ENCODE data around the gene GAL.

The GAL gene

DNA sequence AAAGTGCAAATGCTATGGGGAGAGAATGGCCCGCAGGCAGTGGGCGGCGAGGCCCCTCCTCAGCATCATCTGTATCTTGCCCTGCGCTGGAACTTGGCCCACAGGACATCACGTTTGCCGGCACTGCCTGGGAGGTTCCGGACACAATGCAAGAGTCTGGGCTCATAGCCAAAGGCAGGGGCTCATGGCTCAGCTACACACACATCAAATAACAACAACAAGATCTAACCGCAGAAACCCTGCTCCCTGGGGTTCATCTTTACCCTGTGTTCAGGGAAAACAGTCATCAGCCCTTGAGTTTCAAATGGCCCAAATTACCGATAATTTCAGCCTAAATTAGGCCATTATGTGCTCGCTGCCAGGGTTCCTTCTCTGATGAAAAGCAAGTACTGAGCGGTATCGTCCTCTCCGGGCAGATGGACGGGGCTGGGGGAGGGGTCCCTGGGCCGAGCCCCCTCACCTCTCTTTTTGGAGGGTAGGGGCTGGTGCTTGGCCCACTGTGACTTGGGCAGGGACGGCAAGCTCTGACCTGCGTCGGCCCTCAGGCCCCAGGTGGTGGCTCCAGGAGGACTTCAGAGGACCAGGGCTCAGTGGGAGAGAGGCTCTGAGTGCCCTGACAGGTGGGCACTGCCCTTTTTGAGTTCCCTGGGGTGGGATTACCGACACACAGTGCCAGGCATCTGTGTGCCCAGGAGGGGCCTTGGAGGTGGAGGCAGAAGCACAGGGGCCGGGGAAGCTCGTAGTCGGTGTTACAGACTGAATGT is 25.0 kb upstream of the GAL start:
- peak; percentile 85 for DNase-seq (ENCODE audit: low read depth)

DNA sequence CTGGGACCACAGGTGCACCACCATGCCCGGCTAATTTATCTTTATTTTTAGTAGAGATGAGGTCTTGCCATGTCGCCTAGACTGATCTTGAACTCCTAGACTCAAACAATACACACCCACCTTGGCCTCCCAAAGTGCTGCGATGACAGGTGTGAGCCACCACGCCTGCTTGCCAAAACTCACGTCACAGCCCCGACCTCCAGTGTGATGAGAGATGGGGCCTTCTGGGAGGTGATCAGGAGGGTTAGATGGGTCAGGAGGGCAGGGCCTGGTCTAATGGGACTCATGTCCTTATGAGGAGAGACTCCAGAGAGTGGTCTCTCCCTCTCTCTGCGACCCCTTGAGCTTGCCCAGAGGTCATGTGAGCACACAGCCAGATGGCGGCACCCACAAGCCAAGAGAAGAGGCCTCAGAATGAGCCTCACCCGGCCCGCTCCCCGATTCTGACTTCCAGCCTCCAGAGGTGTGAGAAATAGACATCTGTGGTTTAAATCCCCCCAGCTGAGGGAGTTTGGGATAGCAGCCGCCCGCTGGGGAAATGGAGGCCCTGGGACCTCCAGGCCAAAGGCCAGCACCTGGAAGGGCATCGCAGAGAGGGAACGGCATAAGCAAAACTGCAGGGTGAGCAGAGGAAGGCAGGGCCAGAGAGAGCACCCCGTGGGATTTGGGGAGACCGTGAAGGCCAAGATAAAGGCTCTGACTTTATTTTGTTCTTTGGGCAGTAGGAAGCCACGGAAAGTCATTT is 24.1 kb upstream of the GAL start:
- no peak for DNase-seq (ENCODE audit: low read depth)

DNA sequence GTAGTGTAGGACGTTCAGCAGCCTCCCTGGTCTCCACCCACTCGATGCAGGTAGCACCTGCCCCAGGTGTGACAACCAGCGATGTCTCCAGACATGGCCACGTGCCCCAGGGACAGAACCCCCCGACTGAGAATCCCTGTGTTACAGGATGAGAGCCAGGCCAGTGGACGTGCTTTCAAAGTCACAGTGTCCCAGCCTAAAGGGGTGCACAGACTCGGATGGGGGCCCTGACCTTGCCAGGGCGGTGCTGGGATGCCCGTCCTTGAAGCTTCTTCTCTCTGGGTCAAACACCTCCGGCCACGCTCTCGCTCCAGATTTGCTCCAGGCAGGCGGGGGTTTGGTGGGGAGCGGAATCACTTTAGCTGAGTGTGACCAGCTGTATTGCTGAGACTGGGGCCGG is 23.3 kb upstream of the GAL start:
- DNase-seq (ENCODE audit: low read depth): no peak

DNA sequence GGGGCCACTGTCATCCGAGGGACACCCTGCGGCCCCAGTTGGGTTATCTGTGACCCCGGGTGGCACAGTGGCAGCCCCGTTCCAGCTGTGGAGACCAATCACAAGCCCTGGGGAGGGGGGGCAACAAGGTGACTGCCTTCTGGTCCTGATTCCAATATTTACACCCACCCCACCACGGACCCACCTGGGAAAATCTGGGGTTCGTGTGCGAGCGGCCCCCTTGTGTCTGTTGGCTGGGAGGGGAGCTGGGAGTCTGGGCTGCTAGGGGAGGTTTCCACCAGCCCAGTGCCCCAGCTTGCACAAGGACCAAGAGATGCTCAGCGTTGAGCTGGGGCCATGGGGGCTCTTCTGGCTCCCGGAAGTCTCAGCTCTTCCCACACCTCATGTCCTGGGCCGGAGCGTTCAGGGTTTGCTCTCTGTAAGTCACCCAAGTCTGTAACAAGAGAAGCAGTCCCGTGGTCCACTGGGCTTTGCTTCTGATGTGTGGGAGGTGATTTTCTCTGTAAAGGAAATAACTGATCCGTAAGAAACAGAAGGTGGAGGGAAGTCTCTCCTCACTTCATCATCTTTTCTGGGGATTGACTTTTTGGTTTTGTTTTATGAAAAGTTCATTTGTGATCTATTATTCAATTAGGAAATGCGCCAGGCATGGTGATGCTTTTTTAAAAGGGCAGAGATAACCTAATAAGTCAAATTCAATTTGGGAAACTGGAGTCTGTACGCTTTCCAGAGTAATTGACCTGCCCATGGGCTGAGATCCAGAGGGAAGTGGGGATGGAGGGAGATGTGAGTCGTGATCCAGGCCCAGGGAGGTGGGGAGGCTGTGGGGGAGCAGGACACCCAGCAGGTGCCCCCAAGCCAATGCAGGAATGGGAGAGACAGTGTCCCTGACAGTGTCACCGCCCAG is 22.4 kb upstream of the GAL start:
- no peak for DNase-seq (ENCODE audit: low read depth)

DNA sequence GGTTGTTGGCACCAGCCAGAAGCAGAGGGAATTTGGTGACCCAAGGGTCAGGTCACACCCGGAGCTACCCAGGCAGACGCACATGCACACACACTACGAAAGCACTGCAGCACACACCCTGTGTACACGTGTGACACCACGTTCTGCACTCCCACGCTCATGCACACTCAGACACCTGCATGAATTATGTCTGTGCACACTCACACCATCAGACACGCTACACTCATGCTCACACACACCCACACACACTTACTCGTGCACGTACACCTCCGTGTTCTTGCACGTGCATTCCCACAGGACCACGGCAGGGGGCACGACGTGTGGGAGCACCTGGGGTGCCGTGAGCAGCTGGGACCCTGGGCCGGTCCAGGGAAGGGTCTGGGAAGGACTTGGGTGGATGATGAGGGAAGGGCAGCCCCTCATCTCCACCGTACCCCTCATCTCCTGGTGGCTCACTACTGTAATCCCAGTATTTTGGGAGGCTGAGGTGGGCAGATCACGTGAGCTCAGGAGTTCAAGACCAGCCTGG is 20.8 kb upstream of the GAL start:
- DNase-seq (ENCODE audit: low read depth): no peak

DNA sequence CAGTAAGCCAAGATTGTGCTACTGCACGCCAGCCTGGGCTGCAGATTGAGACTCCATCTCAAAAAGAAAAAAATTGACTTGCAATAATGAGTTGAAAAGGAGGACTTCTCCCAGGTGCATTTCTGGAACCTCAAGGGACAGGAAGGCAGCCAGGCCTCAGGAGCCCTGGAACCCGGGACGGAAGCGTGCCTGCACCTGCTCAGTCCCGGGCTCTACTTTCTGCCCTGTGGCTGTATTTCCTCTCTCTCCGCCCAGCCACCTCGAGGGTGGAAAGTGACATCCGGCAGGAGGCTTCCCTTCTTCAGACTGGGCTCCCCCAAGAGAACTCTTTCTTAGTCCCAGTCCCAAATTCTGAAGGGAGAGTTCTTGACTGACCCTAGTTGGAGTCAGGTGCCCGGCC is 20.2 kb upstream of the GAL start:
- no peak for DNase-seq (ENCODE audit: low read depth)

DNA sequence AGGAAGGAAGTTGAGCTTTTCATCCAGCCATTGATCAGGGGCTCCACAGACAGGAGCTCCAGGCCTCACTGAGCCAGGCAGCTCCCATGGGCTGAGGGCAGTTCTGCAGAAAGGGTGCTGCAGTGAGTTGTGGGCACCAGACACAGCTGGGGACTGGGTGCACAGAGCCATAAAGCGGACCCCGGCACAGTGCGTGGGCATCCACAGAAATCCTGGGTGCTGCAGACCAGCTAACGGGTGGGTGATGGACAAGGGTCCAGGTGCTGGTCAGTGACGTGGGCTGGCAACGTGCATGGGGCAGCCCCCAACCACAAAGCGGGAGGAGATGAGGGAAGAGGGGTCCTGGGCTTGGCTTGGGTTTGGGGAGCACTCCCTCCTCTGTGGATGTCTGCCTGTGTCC is 19.4 kb upstream of the GAL start:
- no peak for DNase-seq (ENCODE audit: low read depth)

DNA sequence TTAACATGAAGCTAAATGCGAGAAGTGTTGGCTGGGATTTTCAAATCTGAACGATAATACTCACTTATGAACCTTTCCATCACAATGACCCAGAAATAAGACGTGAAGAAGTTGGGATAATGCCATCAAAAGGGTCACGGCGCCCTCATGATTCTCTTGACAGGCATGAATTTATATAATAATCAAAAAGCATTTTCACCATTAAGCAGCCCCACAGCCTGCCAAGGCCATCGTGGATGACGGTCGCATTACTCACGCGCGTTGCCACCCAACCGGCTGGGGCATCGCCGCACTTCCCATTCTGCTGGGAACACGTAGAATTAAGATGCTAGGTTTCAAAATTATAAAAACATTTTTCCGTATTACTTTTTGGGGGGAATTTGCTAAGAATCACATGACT is 18.9 kb upstream of the GAL start:
- DNase-seq (ENCODE audit: low read depth): no peak

DNA sequence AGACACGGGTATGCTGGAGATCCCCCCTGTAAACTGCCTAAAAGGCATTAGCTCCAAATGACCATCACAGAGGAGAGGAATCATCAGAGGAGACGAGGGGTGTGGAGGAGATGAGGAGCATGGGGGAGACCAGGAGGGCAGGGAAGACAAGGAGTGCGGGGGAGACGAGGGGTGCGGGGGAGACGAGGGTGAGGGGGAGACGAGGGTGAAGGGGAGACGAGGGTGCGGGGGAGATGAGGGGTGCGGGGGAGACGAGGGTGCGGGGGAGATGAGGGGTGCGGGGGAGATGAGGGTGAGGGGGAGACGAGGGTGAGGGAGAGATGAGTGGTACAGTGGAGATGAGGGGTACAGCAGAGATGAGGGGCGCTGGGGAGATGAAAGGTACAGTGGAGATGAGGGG is 17.5 kb upstream of the GAL start:
- no peak for DNase-seq (ENCODE audit: low read depth)

DNA sequence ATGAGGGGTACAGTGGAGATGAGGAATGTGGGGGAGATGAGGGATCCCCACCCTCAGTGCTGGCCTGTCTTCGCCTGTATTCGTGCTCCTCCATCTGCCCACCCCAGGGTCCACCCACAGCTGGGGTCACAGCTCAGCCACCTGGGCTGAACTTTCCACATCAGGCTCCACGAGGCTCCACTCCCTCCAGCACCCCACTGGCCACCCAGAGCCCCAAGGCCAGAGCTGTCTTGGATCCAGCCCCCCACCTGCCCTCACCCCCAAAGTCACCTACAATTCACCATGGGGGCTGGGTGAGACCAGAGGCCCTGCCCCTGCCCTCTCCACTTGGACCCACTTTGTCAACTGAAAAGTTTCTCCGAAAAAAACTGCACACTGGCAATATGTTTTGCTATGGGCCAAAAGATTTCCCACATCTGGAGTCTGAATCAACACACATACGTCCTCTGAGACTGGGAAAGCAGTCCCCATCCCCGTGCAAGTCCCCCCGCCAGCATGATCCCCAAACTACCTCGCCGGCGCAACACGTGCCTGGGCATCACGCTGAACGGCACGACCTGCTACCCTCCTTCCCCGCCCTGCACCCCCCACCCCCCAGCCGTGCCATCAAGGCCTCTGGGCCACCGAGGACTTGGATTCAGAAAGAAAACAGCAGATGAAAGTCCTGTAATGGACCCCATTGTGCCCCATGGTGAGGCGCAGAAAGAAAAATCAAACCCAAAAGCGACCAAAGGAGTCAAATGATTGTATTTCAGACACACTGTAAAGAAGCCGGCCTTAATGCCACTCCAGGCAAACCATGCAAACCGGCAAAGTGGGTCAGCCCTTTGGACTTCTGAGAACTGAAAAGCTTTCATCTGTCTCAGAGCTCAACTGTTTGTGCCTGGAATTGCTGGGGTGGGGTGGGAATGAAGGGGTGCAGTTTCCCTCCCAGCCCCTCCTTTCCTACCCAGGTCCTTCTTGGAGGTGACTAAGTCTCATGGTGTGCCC is 16.5 kb upstream of the GAL start:
- no peak for DNase-seq (ENCODE audit: low read depth)

DNA sequence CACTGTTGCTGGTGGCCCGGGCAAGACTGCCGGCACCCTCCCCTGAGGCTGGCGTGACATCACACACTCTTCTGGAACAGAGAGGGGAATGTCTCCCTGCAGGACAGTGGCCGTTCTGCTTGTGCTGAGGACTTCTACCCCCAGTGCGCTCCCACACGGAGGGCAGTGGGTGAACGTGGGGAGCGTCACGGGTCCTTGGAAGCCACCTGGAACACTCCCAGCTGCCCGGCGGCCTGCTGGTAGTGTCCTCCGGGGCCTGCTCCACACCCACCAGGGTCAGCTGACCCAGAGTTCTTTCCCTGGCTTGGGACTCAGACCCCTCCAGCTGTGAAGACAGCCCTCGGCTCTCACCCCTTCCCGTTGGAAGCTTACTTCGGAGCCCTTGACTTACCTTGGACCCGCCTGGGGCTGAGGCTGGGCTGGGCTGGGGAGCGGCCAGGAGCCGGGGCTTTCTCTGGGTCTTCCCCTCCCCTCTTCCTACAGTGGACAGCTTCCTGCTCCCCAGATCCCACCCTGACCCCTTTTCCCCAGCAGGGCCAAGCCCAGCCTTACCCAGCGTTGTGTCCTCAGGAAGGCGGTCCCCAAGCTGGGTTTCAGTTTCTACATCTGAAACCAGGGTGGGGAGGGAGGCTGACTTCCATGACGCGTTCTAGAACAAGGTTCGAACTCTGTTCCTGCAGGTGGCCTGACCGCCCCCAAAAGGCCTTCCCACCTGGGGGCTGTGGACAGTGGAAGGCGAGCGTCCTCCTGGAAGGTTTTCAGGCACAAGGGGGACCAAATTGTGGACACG is 14.8 kb upstream of the GAL start:
- no peak for DNase-seq (ENCODE audit: low read depth)

DNA sequence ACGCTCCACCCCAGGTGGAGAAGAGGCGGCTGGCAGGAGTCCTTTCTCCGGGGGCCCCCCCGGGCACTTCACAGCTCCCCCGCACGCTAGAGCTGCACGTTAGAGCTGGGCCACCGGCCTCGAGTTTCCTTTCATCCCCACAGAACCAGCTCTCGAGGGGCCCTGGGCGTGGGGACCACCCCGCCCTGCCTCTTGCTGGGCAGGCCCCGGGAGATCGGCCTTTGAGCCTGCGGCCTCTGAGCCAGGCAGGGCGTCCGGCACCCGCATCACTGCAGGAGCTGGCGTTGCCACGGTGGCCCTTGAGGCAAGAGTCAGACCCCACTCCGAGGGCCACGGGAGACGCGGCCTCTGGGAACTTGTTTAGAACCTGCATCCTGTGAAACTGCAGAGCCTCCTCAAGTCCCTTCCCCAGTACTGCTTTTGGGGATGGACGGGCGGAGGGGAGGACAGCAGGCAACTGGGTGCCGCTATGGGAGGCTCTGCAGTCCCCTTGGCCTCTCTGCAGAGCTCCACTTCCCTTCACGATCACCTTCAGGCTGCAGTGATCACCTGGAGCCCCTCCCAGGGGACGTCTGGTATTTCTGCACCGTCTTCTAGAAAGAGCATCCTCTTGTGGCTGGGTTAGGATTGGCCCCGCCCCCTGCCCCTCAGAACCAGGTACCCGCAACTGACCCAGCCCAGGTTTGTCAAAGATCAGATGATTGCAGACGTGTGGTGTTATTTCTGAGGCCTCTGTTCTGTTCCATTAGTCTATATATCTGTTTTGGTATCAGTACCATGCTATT is 13.9 kb upstream of the GAL start:
- no peak for DNase-seq (ENCODE audit: low read depth)

DNA sequence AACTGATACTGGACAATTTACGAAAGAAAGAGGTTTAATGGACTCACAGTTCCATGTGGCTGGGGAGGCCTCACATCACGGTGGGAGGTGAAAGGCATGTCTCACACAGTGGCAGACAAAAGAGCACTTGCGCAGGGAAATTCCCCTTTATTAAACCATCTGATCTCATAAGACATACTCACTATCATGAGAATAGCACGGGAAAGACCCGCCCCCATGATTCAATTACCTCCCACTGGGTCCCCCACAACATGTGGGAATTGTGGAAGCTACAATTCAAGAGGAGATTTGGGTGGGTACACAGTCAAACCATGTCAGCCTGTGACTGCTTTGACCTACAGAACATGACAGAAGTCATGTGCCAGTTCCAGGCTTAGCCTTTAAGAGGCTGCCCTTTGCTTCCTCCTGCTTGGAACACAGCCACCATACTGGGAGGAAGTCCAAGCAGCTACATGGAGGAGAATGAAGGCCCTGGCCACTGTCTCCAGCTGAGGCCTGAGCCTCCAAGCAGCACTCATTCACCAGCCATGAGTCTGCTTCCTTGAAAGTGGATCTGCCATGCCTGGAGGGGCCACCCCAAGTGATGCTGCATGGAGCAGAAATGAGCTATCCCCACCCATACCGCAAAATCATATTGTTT is 10.9 kb upstream of the GAL start:
- no peak for DNase-seq (ENCODE audit: low read depth)

DNA sequence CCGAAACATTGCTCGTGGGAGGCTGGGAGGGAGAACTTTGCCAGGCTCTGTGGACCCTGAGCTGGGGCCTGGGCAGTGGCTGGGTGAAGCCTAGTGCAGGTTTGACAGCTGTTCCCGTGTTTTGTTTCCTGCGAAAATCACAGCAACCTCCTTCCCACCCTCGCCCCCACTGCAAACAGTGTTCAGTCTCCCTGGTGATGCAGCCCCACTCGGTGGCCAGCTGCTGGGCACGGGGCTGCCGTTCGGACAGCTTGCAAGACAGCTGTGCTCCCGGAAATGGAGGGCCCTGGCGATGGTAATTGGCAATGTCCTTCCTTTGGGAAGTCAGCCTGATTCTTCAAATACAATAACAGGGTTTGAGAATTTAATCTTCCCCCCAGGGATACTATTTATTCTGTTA is 10.4 kb upstream of the GAL start:
- no peak for DNase-seq (ENCODE audit: low read depth)

DNA sequence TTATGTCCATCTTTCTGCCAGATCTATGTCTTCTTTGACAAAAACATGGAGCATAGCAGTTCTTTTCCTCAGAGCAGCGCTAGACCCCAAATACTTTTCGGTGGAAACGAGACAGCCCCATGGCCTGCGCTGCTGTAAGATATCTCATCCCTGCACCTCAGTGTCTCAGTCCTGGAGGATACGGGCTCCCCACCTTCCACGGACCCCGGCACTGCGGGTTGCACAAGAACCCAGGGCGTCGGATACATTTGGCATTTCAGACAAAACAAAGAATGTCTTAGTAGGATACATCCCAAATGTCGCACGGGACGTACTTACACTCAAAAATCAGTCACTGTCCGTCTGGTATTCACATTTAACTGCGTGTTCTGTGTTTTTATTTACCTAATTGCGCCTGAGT is 9.9 kb upstream of the GAL start:
- DNase-seq (ENCODE audit: low read depth): no peak

DNA sequence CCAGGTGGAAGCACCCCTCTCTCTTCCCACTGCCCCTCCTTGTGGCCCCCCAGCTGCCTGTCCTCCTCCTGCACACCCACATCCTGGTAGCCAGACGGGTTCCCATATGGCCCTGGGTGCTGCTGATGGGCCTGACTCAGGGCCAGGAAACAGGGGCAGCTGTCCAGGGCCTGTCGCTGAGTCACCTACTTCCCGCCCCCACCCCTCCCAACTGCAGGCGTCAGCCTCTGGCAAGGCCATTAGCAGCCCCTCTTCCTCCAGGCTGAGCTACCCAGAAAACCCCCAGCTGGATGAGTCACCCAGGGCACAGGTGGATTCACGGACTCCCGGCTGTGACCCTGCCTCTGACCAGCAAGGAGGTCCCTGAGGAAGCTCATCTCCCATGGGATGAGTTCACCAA is 6.9 kb upstream of the GAL start:
- peak; percentile 31 for DNase-seq (ENCODE audit: low read depth)

DNA sequence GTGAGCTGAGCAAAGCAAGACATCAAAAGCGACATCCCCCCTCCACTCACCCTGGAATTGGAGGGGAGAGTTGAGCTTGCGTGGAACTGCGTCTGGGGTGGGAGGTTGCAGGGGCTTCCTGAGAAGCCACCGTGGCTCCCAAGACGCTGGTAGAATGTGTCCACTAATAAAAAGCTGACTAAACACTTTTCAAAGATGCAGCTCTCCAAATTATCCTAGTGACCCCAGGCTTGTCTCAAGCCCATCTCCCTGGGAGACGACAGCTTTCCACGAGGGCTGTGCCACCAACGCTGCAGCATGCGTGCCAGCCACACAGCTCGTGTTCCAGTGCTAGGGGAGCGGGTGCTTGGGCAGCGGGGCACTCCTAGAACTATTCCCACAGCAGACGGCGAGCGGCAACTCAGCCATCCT is 6.3 kb upstream of the GAL start:
- no peak for DNase-seq (ENCODE audit: low read depth)

DNA sequence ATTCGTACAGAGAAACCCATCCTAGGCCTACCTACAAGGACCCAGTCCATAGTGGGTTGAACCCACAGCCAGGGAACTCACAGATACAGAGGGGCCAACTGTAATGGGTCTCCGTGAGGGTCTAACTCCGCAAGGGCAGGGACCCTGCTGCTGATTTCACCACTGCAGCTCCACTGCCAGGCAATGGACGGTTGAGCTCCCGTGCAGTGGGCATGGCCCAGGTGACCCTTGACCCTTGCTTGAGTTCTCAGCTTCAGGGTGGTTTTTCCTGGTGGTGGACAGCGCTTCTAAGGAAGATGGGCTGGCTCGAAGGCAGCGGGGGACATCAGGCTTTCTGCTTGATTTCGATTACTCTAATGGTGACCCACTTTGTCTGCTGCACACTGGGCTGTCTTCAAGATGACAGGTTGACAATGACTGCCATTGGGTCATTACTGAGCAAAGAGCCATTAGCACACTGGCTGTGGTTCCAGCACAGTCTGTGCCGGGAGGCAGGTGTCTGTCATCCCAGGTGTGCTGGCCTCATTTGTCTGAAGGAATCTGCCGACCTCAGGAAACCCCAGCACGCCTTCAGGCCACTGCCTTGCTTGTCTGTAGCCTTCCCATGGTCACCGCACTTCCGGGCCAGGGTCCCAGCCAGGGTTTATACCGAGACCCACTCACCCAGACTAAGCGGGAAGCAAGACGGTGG is 3.7 kb upstream of the GAL start:
- DNase-seq (ENCODE audit: low read depth): no peak
